Measurements from ENCODE around the gene NUP210.

Gene NUP210

DNA sequence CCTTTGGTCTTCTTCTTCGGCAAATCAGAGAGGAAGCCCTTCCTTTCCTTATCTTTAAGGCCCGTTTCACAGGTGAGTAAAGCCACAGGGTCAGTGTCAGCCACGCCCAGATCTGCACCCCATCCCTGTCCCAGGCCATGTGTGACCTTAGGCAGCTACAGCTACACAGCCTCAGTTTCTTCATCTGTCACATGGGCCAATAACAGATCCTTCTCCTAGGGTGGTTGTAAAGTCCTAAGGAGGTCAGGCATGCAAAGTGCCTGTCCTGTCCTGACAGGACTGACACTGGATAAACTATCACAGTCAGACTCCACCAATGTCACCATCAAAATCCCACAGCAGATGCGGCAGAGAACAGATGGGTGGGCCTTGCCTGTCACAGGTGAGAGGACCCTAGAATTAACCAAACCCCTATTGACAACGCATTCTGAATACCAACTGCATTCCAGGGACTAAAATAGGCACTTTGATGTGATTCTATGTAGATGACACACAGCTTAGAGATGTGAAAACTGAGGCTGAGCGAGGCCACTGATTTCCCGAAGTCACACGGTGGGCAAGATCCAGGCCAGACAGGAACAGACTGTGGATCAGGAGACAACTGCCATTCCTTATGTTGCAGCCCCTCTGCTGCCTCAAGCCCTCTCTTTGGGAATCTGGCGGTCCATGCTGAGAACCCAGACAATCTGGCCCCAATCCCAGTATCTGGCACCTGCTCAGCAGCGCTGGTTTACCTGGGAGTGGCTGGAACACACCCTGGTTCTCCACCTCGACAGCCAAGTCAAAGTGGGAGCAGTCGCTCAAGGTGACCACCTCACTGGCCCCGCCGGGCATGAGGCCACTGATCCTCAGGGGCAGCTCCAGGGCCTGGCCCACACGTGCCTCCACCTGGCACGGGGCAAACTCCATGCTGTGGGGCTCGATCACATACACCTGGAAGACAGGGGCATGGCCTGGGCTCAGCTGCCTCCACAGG is 48.7 kb downstream of the NUP210 start:
- TF ChIP-seq, protein P1, sequence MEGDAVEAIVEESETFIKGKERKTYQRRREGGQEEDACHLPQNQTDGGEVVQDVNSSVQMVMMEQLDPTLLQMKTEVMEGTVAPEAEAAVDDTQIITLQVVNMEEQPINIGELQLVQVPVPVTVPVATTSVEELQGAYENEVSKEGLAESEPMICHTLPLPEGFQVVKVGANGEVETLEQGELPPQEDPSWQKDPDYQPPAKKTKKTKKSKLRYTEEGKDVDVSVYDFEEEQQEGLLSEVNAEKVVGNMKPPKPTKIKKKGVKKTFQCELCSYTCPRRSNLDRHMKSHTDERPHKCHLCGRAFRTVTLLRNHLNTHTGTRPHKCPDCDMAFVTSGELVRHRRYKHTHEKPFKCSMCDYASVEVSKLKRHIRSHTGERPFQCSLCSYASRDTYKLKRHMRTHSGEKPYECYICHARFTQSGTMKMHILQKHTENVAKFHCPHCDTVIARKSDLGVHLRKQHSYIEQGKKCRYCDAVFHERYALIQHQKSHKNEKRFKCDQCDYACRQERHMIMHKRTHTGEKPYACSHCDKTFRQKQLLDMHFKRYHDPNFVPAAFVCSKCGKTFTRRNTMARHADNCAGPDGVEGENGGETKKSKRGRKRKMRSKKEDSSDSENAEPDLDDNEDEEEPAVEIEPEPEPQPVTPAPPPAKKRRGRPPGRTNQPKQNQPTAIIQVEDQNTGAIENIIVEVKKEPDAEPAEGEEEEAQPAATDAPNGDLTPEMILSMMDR (IDR thresholded peaks at IDR 0.05; ENCODE audit: unreplicated experiment in 3 of 3), result no peak
- Mint-ChIP-seq H3K27me3 (ENCODE audit: low read depth) (no peaks in the 10 kb centered on the region), H3K9me3 (no peaks in the 10 kb centered on the region), H3K4me3 (no peak overlapping the region), H3K27ac (no peak overlapping the region), H3K36me3 (ENCODE audit: low read depth) (peaks cover 8% of the 10 kb centered on the region), H3K4me1 (peaks cover 4% of the 10 kb centered on the region)

DNA sequence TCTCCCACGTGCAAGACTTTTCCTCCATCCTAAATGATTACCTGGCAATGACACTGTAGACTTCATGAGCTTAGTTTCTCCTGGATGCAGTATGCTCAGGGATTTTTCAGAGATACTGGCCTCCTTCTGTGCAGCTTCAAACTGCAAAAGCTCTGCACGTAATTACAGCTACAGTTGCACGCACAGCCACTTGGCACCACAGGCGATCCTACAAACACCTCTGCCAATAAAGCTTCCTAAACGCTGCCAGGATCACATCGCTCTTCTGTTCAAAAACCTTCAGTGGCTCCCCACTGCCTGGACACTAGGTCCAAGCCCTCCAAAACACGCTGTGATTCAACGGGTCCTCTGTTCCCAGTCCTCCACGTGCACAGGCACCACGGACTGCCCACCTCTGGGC is 49.5 kb downstream of the NUP210 start:
- no peaks in the 10 kb centered on the region for H3K9me3 Mint-ChIP-seq
- no peak overlapping the region for H3K4me3 Mint-ChIP-seq
- TF ChIP-seq, protein P1 (IDR thresholded peaks at IDR 0.05; ENCODE audit: unreplicated experiment in 3 of 3), result no peak
- no peaks in the 10 kb centered on the region for H3K27me3 Mint-ChIP-seq (ENCODE audit: low read depth)
- H3K4me1 Mint-ChIP-seq, result peaks cover 4% of the 10 kb centered on the region
- H3K27ac Mint-ChIP-seq, result no peak overlapping the region
- H3K36me3 Mint-ChIP-seq (ENCODE audit: low read depth), result peaks cover 8% of the 10 kb centered on the region

DNA sequence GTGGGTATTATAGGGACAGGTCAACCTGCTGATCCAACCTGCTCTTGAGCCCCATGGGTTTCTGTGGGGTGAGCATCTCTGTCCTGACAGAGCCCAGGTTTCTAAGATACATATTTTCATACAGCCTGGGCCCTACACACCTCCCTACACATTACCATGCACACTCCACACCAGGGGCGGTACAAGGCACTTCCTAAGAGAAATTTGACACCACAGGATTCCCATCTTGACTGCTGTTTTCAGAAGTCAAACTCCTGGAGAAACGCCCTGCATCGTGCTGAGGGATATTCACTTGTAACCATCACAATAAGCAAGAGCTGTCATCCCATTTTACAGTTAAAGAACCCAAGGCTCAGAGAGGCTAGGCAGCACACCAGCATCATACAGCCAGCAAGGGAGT is 50.1 kb downstream of the NUP210 start:
- Mint-ChIP-seq H3K4me3 (no peak overlapping the region), H3K27me3 (ENCODE audit: low read depth) (no peaks in the 10 kb centered on the region), H3K27ac (no peak overlapping the region), H3K9me3 (no peaks in the 10 kb centered on the region), H3K36me3 (ENCODE audit: low read depth) (peaks cover 8% of the 10 kb centered on the region), H3K4me1 (peaks cover 4% of the 10 kb centered on the region)
- TF ChIP-seq, protein P1 (IDR thresholded peaks at IDR 0.05; ENCODE audit: unreplicated experiment in 3 of 3), result no peak

DNA sequence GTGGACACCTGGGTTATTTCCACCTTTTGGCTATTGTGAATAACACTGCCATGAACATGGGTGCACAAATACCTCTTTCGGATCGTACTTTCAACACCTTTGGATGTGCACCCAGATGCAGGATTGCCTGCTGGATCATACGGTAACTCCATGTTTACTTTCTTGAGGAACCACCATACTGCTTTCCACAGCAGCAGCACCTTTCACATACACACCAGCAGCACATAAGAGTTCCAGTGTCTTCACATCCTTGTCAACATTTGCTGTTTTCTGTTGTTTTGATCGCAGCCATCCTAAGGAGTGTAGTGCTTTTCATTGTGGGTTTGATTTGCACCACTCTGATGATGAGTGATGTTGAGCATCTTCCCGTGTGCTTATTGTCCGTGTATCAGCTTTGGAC is 51.3 kb downstream of the NUP210 start:
- H3K27me3 Mint-ChIP-seq (ENCODE audit: low read depth), result no peaks in the 10 kb centered on the region
- TF ChIP-seq, protein P1 (IDR thresholded peaks at IDR 0.05; ENCODE audit: unreplicated experiment in 3 of 3), result no peak
- H3K9me3 Mint-ChIP-seq, result no peaks in the 10 kb centered on the region
- H3K4me1 Mint-ChIP-seq, result peaks cover 4% of the 10 kb centered on the region
- no peak overlapping the region for H3K4me3 Mint-ChIP-seq
- H3K36me3 Mint-ChIP-seq (ENCODE audit: low read depth), result peaks cover 8% of the 10 kb centered on the region
- H3K27ac Mint-ChIP-seq, result no peak overlapping the region

DNA sequence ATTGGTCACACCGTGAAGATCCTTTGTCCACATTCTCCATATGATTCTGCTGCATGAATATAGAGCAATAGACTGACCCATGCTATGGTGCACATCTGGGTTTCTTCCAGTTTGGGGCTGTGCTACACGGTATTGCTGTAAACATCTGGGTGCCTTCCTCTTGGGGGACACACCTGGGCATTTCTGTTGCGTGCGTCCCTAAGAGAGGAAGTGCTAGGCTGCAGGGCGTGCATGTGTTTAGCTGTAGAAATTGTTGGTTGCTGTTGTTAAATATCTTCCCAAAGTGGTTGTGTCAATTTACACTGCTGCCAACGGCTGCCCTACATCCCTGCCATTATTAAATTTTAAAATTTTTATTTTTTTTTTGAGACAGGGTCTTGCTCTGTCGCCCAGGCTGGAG is 52.4 kb downstream of the NUP210 start:
- H3K27ac Mint-ChIP-seq, result no peak overlapping the region
- TF ChIP-seq, protein P1 (IDR thresholded peaks at IDR 0.05; ENCODE audit: unreplicated experiment in 3 of 3), result no peak
- peaks cover 8% of the 10 kb centered on the region for H3K36me3 Mint-ChIP-seq (ENCODE audit: low read depth)
- no peaks in the 10 kb centered on the region for H3K9me3 Mint-ChIP-seq
- H3K27me3 Mint-ChIP-seq (ENCODE audit: low read depth), result no peaks in the 10 kb centered on the region
- H3K4me1 Mint-ChIP-seq, result peaks cover 4% of the 10 kb centered on the region
- no peak overlapping the region for H3K4me3 Mint-ChIP-seq
